MM.1S (cell line): ENCODE measurements around the gene SYNE1.

Experiments used
- DNase-seq: peaks from one replicate; pipeline ENCODE4 v3.0.0-alpha.2; 2015
- H2AFZ ChIP-seq: fragments of 300-600 bp; sonication (generic); 2 replicates; pipeline ENCODE4 v1.6.0; 2016; ENCODE audit warnings: antibody characterized with exemption, low read length
- H3F3A ChIP-seq: fragments of 300-600 bp; sonication (generic); 2 replicates; pipeline ENCODE4 v1.6.1; 2016; ENCODE audit warnings: mild to moderate bottlenecking, antibody characterized with exemption, low read length, moderate library complexity, mixed read lengths; ENCODE audit not compliant: insufficient read depth
- H3K27ac ChIP-seq: fragments of 300-600 bp; sonication (generic); 2 replicates; pipeline ENCODE4 v1.5.1; 2016; ENCODE audit warnings: mild to moderate bottlenecking, low read length
- H3K27me3 ChIP-seq: fragments of 300-600 bp; sonication (generic); replicated peaks from 2 replicates; pipeline ENCODE4 v1.6.0; 2016; ENCODE audit warnings: low read length; ENCODE audit not compliant: insufficient read depth
- H3K36me3 ChIP-seq: fragments of 300-600 bp; sonication (generic); replicated peaks from 2 replicates; pipeline ENCODE4 v1.6.1; 2016; ENCODE audit warnings: mild to moderate bottlenecking, low read length, mixed read lengths; ENCODE audit not compliant: insufficient read depth
- H3K4me1 ChIP-seq: fragments of 300-600 bp; sonication (generic); 2 replicates; pipeline ENCODE4 v1.6.1; 2016; ENCODE audit warnings: low read length, mixed read lengths
- H3K4me2 ChIP-seq: fragments of 300-600 bp; sonication (generic); 2 replicates; pipeline ENCODE4 v1.6.0; 2016; ENCODE audit warnings: low read depth, low read length
- H3K4me3 ChIP-seq: fragments of 300-600 bp; sonication (generic); 2 replicates; pipeline ENCODE4 v1.5.1; 2016; ENCODE audit warnings: low read length, mixed read lengths
- H3K79me2 ChIP-seq: fragments of 300-600 bp; sonication (generic); 2 replicates; pipeline ENCODE4 v1.6.1; 2016; ENCODE audit warnings: mixed run types, low read length, mixed read lengths
- H3K9ac ChIP-seq: fragments of 300-600 bp; sonication (generic); 2 replicates; pipeline ENCODE4 v1.6.1; 2016; ENCODE audit warnings: low read length, mixed read lengths
- H3K9me2 ChIP-seq: fragments of 300-600 bp; sonication (generic); replicated peaks from 2 replicates; pipeline ENCODE4 v1.6.1; 2016; ENCODE audit warnings: mild to moderate bottlenecking, low read length, mixed read lengths; ENCODE audit not compliant: insufficient read depth
- H3K9me3 ChIP-seq: fragments of 300-600 bp; sonication (generic); replicated peaks from 2 replicates; pipeline ENCODE4 v1.6.1; 2016; ENCODE audit warnings: mild to moderate bottlenecking, low read length, mixed read lengths; ENCODE audit not compliant: insufficient read depth
- H4K20me1 ChIP-seq: fragments of 300-600 bp; sonication (generic); 2 replicates; pipeline ENCODE4 v1.6.1; 2016; ENCODE audit warnings: mild to moderate bottlenecking, low read length, moderate library complexity, mixed read lengths; ENCODE audit not compliant: insufficient read depth
- CTCF ChIP-seq: fragments of 300-600 bp; sonication (generic); IDR thresholded peaks from 2 replicates; pipeline ENCODE4 v1.5.1; 2016; ENCODE audit warnings: antibody characterized with exemption, low read length, mixed read lengths
- EZH2 ChIP-seq: fragments of 300-600 bp; sonication (generic); optimal IDR thresholded peaks from 2 replicates; pipeline ENCODE3; 2017; ENCODE audit warnings: low read depth, mild to moderate bottlenecking, antibody characterized with exemption, low read length, mixed read lengths
- EZH2phosphoT487 ChIP-seq: fragments of 300-600 bp; sonication (generic); IDR thresholded peaks from 2 replicates; pipeline ENCODE4 v1.6.1; 2018; ENCODE audit warnings: antibody characterized with exemption, low read length

The SYNE1 gene

GRCh38 chr6:152240436-152240835 is 396.7 kb downstream of the SYNE1 start:
- no peaks in the 10 kb centered on the region for H3K36me3 ChIP-seq
- H3K27me3 ChIP-seq, result no peaks in the 10 kb centered on the region
- H3K4me3 ChIP-seq, result no peak overlapping the region
- DNase-seq, result no peak
- no peak overlapping the region for H3K4me2 ChIP-seq
- no peaks in the 10 kb centered on the region for H4K20me1 ChIP-seq
- H3K27ac ChIP-seq, result no peak overlapping the region
- no peaks in the 10 kb centered on the region for H3K9me2 ChIP-seq
- H2AFZ ChIP-seq, result no peak overlapping the region
- no peaks in the 10 kb centered on the region for H3F3A ChIP-seq
- H3K4me1 ChIP-seq, result no peaks in the 10 kb centered on the region
- no peaks in the 10 kb centered on the region for H3K9me3 ChIP-seq
- TF ChIP-seq EZH2 (no peak), CTCF (no peak), EZH2phosphoT487 (no peak)
- H3K79me2 ChIP-seq, result no peaks in the 10 kb centered on the region
- no peak overlapping the region for H3K9ac ChIP-seq

- Histone ChIP-seq H3K36me3 (no peaks in the 10 kb centered on the region), H3K27ac (no peak overlapping the region), H3K27me3 (no peaks in the 10 kb centered on the region), H4K20me1 (no peaks in the 10 kb centered on the region), H3K9ac (no peak overlapping the region), H3F3A (no peaks in the 10 kb centered on the region), H3K9me3 (no peaks in the 10 kb centered on the region), H3K4me1 (no peaks in the 10 kb centered on the region), H2AFZ (no peak overlapping the region), H3K4me2 (no peak overlapping the region), H3K9me2 (no peaks in the 10 kb centered on the region), H3K79me2 (no peaks in the 10 kb centered on the region), H3K4me3 (no peak overlapping the region)
- no peak for DNase-seq
- TF ChIP-seq CTCF, result no peak
- TF ChIP-seq EZH2, result no peak
- TF ChIP-seq EZH2phosphoT487, result no peak
Measured at GRCh38 chr6:152236370-152237097, 400.6 kb downstream of the SYNE1 start.

- no peak for TF ChIP-seq EZH2
- H3K27me3 ChIP-seq, result no peaks in the 10 kb centered on the region
- no peak overlapping the region for H3K9ac ChIP-seq
- no peaks in the 10 kb centered on the region for H3K9me2 ChIP-seq
- H3K27ac ChIP-seq, result no peak overlapping the region
- H3K36me3 ChIP-seq, result no peaks in the 10 kb centered on the region
- H3F3A ChIP-seq, result no peaks in the 10 kb centered on the region
- H4K20me1 ChIP-seq, result no peaks in the 10 kb centered on the region
- no peak overlapping the region for H3K4me3 ChIP-seq
- no peak overlapping the region for H2AFZ ChIP-seq
- H3K79me2 ChIP-seq, result no peaks in the 10 kb centered on the region
- no peak overlapping the region for H3K4me2 ChIP-seq
- H3K9me3 ChIP-seq, result no peaks in the 10 kb centered on the region
- no peaks in the 10 kb centered on the region for H3K4me1 ChIP-seq
- DNase-seq, result no peak
Measured at GRCh38 chr6:152233547-152234320, 403.4 kb downstream of the SYNE1 start.
